Nephron progenitor cell (in vitro differentiated cells): ENCODE measurements around the gene TSHZ2.

ENCODE experiments used
- DNase-seq: peaks from one replicate; pipeline ENCODE4 v3.0.0; 2021
- H3K27ac Mint-ChIP-seq: 2 replicates; pipeline ENCODE4 v1.8.0; 2021; ENCODE audit warnings: mild to moderate bottlenecking, moderate library complexity, mixed read lengths
- H3K27me3 Mint-ChIP-seq: 2 replicates; pipeline ENCODE4 v1.8.0; 2021; ENCODE audit warnings: mild to moderate bottlenecking, low read depth, mixed read lengths; ENCODE audit not compliant: poor library complexity
- H3K36me3 Mint-ChIP-seq: 2 replicates; pipeline ENCODE4 v1.8.0; 2021; ENCODE audit warnings: low read depth, mixed read lengths
- H3K4me1 Mint-ChIP-seq: 2 replicates; pipeline ENCODE4 v1.8.0; 2021; ENCODE audit warnings: mixed read lengths
- H3K4me3 Mint-ChIP-seq: 2 replicates; pipeline ENCODE4 v1.8.0; 2021; ENCODE audit warnings: mild to moderate bottlenecking, moderate library complexity, mixed read lengths
- H3K9me3 Mint-ChIP-seq: 2 replicates; pipeline ENCODE4 v1.8.0; 2021; ENCODE audit warnings: mild to moderate bottlenecking, moderate library complexity, mixed read lengths
- CTCF ChIP-seq: fragments of 200-600 bp; sonication (generic); IDR thresholded peaks from 2 replicates; pipeline ENCODE4 v1.5.0; 2021; ENCODE audit warnings: antibody characterized with exemption

TSHZ2 gene

GRCh38 chr20:53245574-53245973 is 273.4 kb downstream of the TSHZ2 start:
- Mint-ChIP-seq H3K4me1 (no peaks in the 10 kb centered on the region), H3K9me3 (no peaks in the 10 kb centered on the region), H3K4me3 (no peak overlapping the region), H3K27me3 (peaks cover 9% of the 10 kb centered on the region), H3K27ac (no peak overlapping the region), H3K36me3 (peaks cover 9% of the 10 kb centered on the region)
- no peak for TF ChIP-seq CTCF
- no peak for DNase-seq

- Mint-ChIP-seq H3K9me3 (no peaks in the 10 kb centered on the region), H3K36me3 (peaks cover 13% of the 10 kb centered on the region), H3K4me1 (no peaks in the 10 kb centered on the region), H3K4me3 (no peak overlapping the region), H3K27ac (peak overlapping the region; percentile 36), H3K27me3 (peaks cover 9% of the 10 kb centered on the region)
- DNase-seq = no peak
- no peak for TF ChIP-seq CTCF
Measured at GRCh38 chr20:53247468-53248103, 275.4 kb downstream of the TSHZ2 start.

- H3K27me3 Mint-ChIP-seq = peaks cover 9% of the 10 kb centered on the region
- no peak overlapping the region for H3K27ac Mint-ChIP-seq
- H3K4me3 Mint-ChIP-seq = no peak overlapping the region
- no peaks in the 10 kb centered on the region for H3K4me1 Mint-ChIP-seq
- DNase-seq = no peak
- no peak for TF ChIP-seq CTCF
- peaks cover 42% of the 10 kb centered on the region for H3K36me3 Mint-ChIP-seq
- peaks cover 23% of the 10 kb centered on the region for H3K9me3 Mint-ChIP-seq
Measured at GRCh38 chr20:53250456-53250855, 278.3 kb downstream of the TSHZ2 start.

GRCh38 chr20:53252002-53252401 is 279.8 kb downstream of the TSHZ2 start:
- peaks cover 51% of the 10 kb centered on the region for H3K36me3 Mint-ChIP-seq
- H3K27me3 Mint-ChIP-seq = peaks cover 6% of the 10 kb centered on the region
- H3K27ac Mint-ChIP-seq = no peak overlapping the region
- no peaks in the 10 kb centered on the region for H3K4me1 Mint-ChIP-seq
- H3K4me3 Mint-ChIP-seq = no peak overlapping the region
- peaks cover 32% of the 10 kb centered on the region for H3K9me3 Mint-ChIP-seq
- TF ChIP-seq CTCF = no peak
- DNase-seq = no peak

GRCh38 chr20:53253668-53254067 is 281.5 kb downstream of the TSHZ2 start:
- Mint-ChIP-seq H3K27me3 (peaks cover 6% of the 10 kb centered on the region), H3K36me3 (peaks cover 60% of the 10 kb centered on the region), H3K4me3 (no peak overlapping the region), H3K27ac (no peak overlapping the region), H3K9me3 (peaks cover 32% of the 10 kb centered on the region), H3K4me1 (no peaks in the 10 kb centered on the region)
- DNase-seq = no peak
- TF ChIP-seq CTCF = no peak

- DNase-seq = no peak
- Mint-ChIP-seq H3K4me1 (no peaks in the 10 kb centered on the region), H3K4me3 (no peak overlapping the region), H3K36me3 (peaks cover 60% of the 10 kb centered on the region), H3K27ac (no peak overlapping the region), H3K27me3 (peaks cover 10% of the 10 kb centered on the region), H3K9me3 (peaks cover 32% of the 10 kb centered on the region)
- no peak for TF ChIP-seq CTCF
Measured at GRCh38 chr20:53255102-53255710, 283.0 kb downstream of the TSHZ2 start.
